ENCODE results near the gene SETD9.
A peak's percentile ranks its signal among the peaks of the same experiment; 100 is the strongest.

Gene SETD9

GRCh38 chr5:56959326-56959725 lies 49.9 kb downstream of the SETD9 start:
- no peaks in the 10 kb centered on the region for H3K9me3 ChIP-seq (ENCODE audit: control insufficient read depth in 2 of 2, low read length in 2 of 2)
- no peak overlapping the region for H3K9ac ChIP-seq (ENCODE audit: low read depth in 1 of 2, low read length in 2 of 2)
- no peak overlapping the region for H3K4me3 ChIP-seq (ENCODE audit: low read length in 2 of 2)
- H3K27me3 ChIP-seq (ENCODE audit: control insufficient read depth in 2 of 2, insufficient read depth in 2 of 2, low read length in 2 of 2), result peaks cover 0 to 2% of the 10 kb centered on the region in 2 donors
- peaks cover 9 to 17% of the 10 kb centered on the region in 2 donors for H3K4me1 ChIP-seq (ENCODE audit: control insufficient read depth in 2 of 2, insufficient read depth in 2 of 2, low read length in 2 of 2)
- no peak overlapping the region for H3K27ac ChIP-seq (ENCODE audit: low read depth in 2 of 2, low read length in 2 of 2)
- no peaks in the 10 kb centered on the region for H3K36me3 ChIP-seq (ENCODE audit: control insufficient read depth in 2 of 2, insufficient read depth in 2 of 2, low read length in 2 of 2)

- Histone ChIP-seq H3K9ac (ENCODE audit: low read depth in 1 of 2, low read length in 2 of 2) (no peak overlapping the region), H3K4me3 (ENCODE audit: low read length in 2 of 2) (no peak overlapping the region), H3K9me3 (ENCODE audit: control insufficient read depth in 2 of 2, low read length in 2 of 2) (no peaks in the 10 kb centered on the region), H3K36me3 (ENCODE audit: control insufficient read depth in 2 of 2, insufficient read depth in 2 of 2, low read length in 2 of 2) (no peaks in the 10 kb centered on the region), H3K4me1 (ENCODE audit: control insufficient read depth in 2 of 2, insufficient read depth in 2 of 2, low read length in 2 of 2) (peaks cover 15 to 24% of the 10 kb centered on the region in 2 donors), H3K27me3 (ENCODE audit: control insufficient read depth in 2 of 2, insufficient read depth in 2 of 2, low read length in 2 of 2) (peaks cover 0 to 2% of the 10 kb centered on the region in 2 donors), H3K27ac (ENCODE audit: low read depth in 2 of 2, low read length in 2 of 2) (no peak overlapping the region)
These were observed 52.4 kb downstream of the SETD9 start for GRCh38 chr5:56961746-56962145.

GRCh38 chr5:56962286-56962685 lies 52.9 kb downstream of the SETD9 start:
- H3K4me3 ChIP-seq (ENCODE audit: low read length in 2 of 2), result no peak overlapping the region

GRCh38 chr5:56963246-56963645 lies 53.9 kb downstream of the SETD9 start:
- Histone ChIP-seq H3K9ac (ENCODE audit: low read depth in 1 of 2, low read length in 2 of 2) (no peak overlapping the region), H3K27ac (ENCODE audit: low read depth in 2 of 2, low read length in 2 of 2) (peak overlapping the region; percentile 8 to 60), H3K9me3 (ENCODE audit: control insufficient read depth in 2 of 2, low read length in 2 of 2) (no peaks in the 10 kb centered on the region), H3K36me3 (ENCODE audit: control insufficient read depth in 2 of 2, insufficient read depth in 2 of 2, low read length in 2 of 2) (no peaks in the 10 kb centered on the region), H3K27me3 (ENCODE audit: control insufficient read depth in 2 of 2, insufficient read depth in 2 of 2, low read length in 2 of 2) (peaks cover 0 to 2% of the 10 kb centered on the region in 2 donors), H3K4me1 (ENCODE audit: control insufficient read depth in 2 of 2, insufficient read depth in 2 of 2, low read length in 2 of 2) (peaks cover 15 to 17% of the 10 kb centered on the region in 2 donors), H3K4me3 (ENCODE audit: low read length in 2 of 2) (no peak overlapping the region)

More at GRCh38 chr5:56962286-56962685, 52.9 kb downstream of the SETD9 start:
- Histone ChIP-seq H3K27ac (ENCODE audit: low read depth in 2 of 2, low read length in 2 of 2) (peak overlapping the region in 1 of 2 donors; percentile 24), H3K27me3 (ENCODE audit: control insufficient read depth in 2 of 2, insufficient read depth in 2 of 2, low read length in 2 of 2) (peaks cover 0 to 2% of the 10 kb centered on the region in 2 donors), H3K36me3 (ENCODE audit: control insufficient read depth in 2 of 2, insufficient read depth in 2 of 2, low read length in 2 of 2) (no peaks in the 10 kb centered on the region), H3K4me1 (ENCODE audit: control insufficient read depth in 2 of 2, insufficient read depth in 2 of 2, low read length in 2 of 2) (peaks cover 15 to 24% of the 10 kb centered on the region in 2 donors), H3K9ac (ENCODE audit: low read depth in 1 of 2, low read length in 2 of 2) (no peak overlapping the region), H3K9me3 (ENCODE audit: control insufficient read depth in 2 of 2, low read length in 2 of 2) (no peaks in the 10 kb centered on the region)

GRCh38 chr5:56964173-56964572 lies 54.8 kb downstream of the SETD9 start:
- H3K27me3 ChIP-seq (ENCODE audit: control insufficient read depth in 2 of 2, insufficient read depth in 2 of 2, low read length in 2 of 2), result peaks cover 0 to 2% of the 10 kb centered on the region in 2 donors
- no peak overlapping the region for H3K9ac ChIP-seq (ENCODE audit: low read depth in 1 of 2, low read length in 2 of 2)
- no peaks in the 10 kb centered on the region for H3K36me3 ChIP-seq (ENCODE audit: control insufficient read depth in 2 of 2, insufficient read depth in 2 of 2, low read length in 2 of 2)
- peak overlapping the region; percentile 41 to 64 for H3K27ac ChIP-seq (ENCODE audit: low read depth in 2 of 2, low read length in 2 of 2)
- peaks cover 15 to 17% of the 10 kb centered on the region in 2 donors for H3K4me1 ChIP-seq (ENCODE audit: control insufficient read depth in 2 of 2, insufficient read depth in 2 of 2, low read length in 2 of 2)
- no peaks in the 10 kb centered on the region for H3K9me3 ChIP-seq (ENCODE audit: control insufficient read depth in 2 of 2, low read length in 2 of 2)
- peak overlapping the region in 1 of 2 donors; percentile 22 for H3K4me3 ChIP-seq (ENCODE audit: low read length in 2 of 2)
